Ishikawa (cell line): ENCODE results near the gene C5.

ENCODE experiments used
- CEBPB ChIP-seq: IDR thresholded peaks from 2 replicates; pipeline ENCODE4 v1.6.1; 2012
- CREB1 ChIP-seq: IDR thresholded peaks from 2 replicates; pipeline ENCODE4 v1.6.1; 2012; ENCODE audit warnings: low read depth
- EGR1 ChIP-seq: IDR thresholded peaks from 2 replicates; pipeline ENCODE4 v1.6.1; 2012
- EP300 ChIP-seq: IDR thresholded peaks from 2 replicates; pipeline ENCODE4 v1.6.1; 2012; ENCODE audit warnings: borderline replicate concordance
- FOXM1 ChIP-seq: IDR thresholded peaks from 2 replicates; pipeline ENCODE4 v1.6.1; 2012; ENCODE audit warnings: low read depth, borderline replicate concordance
- NFIC ChIP-seq: IDR thresholded peaks from 2 replicates; pipeline ENCODE4 v1.6.1; 2012
- RAD21 ChIP-seq: IDR thresholded peaks from 2 replicates; pipeline ENCODE4 v1.6.1; 2012; ENCODE audit warnings: low read depth
- TAF1 ChIP-seq: IDR thresholded peaks from 2 replicates; pipeline ENCODE4 v1.6.1; 2012; ENCODE audit warnings: low read depth, mild to moderate bottlenecking
- TCF12 ChIP-seq: IDR thresholded peaks from 2 replicates; pipeline ENCODE4 v1.6.1; 2012; ENCODE audit warnings: low read depth
- TEAD4 ChIP-seq: IDR thresholded peaks from 2 replicates; pipeline ENCODE4 v1.6.1; 2012
- ZBTB7A ChIP-seq: IDR thresholded peaks from 2 replicates; pipeline ENCODE4 v1.6.1; 2012; ENCODE audit warnings: low read depth
- TF ChIP-seq, protein P1 (sequence below): IDR thresholded peaks from 2 replicates; pipeline ENCODE4 v1.6.1; 2012; ENCODE audit warnings: low read depth, mild to moderate bottlenecking
- TF ChIP-seq, protein P2 (sequence below): IDR thresholded peaks from 2 replicates; pipeline ENCODE4 v1.6.1; 2012
- TF ChIP-seq, protein P3 (sequence below): IDR thresholded peaks from 2 replicates; pipeline ENCODE4 v1.6.1; 2012

DNA sequence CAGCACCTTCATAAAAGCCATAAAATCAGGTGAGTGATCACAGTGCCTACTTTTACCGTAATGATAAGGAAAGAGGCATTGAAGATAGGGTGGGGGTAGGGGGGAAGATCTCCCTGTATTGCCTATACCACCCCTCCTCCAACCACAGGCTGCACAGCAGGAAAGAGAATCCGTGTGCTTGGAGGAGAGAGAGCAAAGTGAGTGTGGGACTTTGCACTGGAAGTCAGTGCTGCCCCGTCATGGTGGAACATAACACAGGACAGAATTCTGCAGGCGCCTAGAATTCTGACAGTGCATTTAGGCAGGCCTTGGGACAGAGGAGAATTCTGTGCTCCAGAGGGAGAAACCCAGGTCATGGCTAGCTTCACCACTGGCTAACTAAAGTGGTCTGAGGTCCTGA lies 3.5 kb upstream of the C5 start:
- TF ChIP-seq, protein P1, sequence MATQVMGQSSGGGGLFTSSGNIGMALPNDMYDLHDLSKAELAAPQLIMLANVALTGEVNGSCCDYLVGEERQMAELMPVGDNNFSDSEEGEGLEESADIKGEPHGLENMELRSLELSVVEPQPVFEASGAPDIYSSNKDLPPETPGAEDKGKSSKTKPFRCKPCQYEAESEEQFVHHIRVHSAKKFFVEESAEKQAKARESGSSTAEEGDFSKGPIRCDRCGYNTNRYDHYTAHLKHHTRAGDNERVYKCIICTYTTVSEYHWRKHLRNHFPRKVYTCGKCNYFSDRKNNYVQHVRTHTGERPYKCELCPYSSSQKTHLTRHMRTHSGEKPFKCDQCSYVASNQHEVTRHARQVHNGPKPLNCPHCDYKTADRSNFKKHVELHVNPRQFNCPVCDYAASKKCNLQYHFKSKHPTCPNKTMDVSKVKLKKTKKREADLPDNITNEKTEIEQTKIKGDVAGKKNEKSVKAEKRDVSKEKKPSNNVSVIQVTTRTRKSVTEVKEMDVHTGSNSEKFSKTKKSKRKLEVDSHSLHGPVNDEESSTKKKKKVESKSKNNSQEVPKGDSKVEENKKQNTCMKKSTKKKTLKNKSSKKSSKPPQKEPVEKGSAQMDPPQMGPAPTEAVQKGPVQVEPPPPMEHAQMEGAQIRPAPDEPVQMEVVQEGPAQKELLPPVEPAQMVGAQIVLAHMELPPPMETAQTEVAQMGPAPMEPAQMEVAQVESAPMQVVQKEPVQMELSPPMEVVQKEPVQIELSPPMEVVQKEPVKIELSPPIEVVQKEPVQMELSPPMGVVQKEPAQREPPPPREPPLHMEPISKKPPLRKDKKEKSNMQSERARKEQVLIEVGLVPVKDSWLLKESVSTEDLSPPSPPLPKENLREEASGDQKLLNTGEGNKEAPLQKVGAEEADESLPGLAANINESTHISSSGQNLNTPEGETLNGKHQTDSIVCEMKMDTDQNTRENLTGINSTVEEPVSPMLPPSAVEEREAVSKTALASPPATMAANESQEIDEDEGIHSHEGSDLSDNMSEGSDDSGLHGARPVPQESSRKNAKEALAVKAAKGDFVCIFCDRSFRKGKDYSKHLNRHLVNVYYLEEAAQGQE = no peak
- TF ChIP-seq EP300 = no peak
- TF ChIP-seq RAD21 = no peak
- TF ChIP-seq CEBPB = no peak
- no peak for TF ChIP-seq TCF12
- TF ChIP-seq TAF1 = no peak
- TF ChIP-seq, protein P2, sequence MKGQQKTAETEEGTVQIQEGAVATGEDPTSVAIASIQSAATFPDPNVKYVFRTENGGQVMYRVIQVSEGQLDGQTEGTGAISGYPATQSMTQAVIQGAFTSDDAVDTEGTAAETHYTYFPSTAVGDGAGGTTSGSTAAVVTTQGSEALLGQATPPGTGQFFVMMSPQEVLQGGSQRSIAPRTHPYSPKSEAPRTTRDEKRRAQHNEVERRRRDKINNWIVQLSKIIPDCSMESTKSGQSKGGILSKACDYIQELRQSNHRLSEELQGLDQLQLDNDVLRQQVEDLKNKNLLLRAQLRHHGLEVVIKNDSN = no peak
- no peak for TF ChIP-seq FOXM1
- no peak for TF ChIP-seq NFIC
- no peak for TF ChIP-seq ZBTB7A
- TF ChIP-seq CREB1 = no peak
- TF ChIP-seq, protein P3, sequence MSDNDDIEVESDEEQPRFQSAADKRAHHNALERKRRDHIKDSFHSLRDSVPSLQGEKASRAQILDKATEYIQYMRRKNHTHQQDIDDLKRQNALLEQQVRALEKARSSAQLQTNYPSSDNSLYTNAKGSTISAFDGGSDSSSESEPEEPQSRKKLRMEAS = no peak
- no peak for TF ChIP-seq TEAD4
- TF ChIP-seq EGR1 = no peak
